DMS79 (cell line): ENCODE data around the gene CTAGE1.
"Not testable (repeated sequence)": the region's sequence is repeated elsewhere in the genome, so short reads cannot be mapped to it uniquely, and the experiment has no call there.

Experiments
- DNase-seq: peaks from one replicate; lab custom pipeline; 2025; lab: John Stamatoyannopoulos, UW

The CTAGE1 gene

GRCh38 chr18:22417496-22418188, at the start of gene CTAGE1:
TSS of gene CTAGE1 (minus strand) at chr18:22417915. CDS start at chr18:22417811, 104 bp downstream.
- no peak for DNase-seq

- no peak for DNase-seq
Observed at GRCh38 chr18:22466608-22467395, 49.1 kb upstream of the CTAGE1 start.

- DNase-seq: no peak
Observed at GRCh38 chr18:22465859-22466457, 48.2 kb upstream of the CTAGE1 start.

DNA sequence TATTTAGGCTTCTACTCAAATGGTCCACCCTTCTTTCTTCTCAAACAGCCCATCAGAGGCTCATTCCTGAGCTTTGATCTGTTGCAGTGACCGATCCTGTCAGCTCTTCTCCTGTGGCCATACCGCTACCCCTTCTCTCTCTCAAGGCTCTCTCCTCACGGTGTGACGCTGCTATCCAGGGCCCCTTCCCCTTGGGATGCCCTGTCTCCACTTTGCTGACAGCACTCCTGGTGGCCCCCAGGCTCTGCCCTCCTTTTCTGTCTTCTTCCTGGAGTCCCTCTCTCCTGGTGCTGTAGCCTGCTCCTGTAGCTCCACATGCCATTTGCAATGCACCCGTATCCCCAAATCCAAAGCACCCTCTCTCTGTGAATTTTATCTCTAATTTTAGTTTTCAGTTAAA, 45.4 kb upstream of the CTAGE1 start:
- no peak for DNase-seq

GRCh38 chr18:22459491-22459890, 41.8 kb upstream of the CTAGE1 start:
- DNase-seq: no peak

- DNase-seq: no peak
Observed at GRCh38 chr18:22457524-22457923, 39.8 kb upstream of the CTAGE1 start.

DNA sequence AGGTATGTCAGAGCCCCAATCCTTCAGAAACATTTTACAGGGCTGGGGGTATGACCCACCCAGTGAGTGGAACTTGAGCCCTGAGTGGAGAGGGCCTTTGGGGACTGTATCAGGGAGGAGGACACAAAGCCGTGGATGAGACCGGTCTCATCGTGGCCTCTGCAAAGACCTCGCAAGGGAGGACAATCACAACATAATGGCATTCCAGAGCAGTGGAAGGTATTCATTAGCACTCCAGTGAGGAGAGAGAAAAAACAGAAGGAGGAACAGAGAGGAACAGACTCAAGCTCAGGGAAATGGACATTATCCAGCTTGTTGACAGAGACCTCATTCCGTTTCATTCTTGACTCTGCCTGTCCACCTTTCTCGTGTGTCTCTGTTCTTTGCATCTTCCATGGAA, 38.8 kb upstream of the CTAGE1 start:
- no peak for DNase-seq

GRCh38 chr18:22456116-22456480, 38.4 kb upstream of the CTAGE1 start:
- no peak for DNase-seq

DNA sequence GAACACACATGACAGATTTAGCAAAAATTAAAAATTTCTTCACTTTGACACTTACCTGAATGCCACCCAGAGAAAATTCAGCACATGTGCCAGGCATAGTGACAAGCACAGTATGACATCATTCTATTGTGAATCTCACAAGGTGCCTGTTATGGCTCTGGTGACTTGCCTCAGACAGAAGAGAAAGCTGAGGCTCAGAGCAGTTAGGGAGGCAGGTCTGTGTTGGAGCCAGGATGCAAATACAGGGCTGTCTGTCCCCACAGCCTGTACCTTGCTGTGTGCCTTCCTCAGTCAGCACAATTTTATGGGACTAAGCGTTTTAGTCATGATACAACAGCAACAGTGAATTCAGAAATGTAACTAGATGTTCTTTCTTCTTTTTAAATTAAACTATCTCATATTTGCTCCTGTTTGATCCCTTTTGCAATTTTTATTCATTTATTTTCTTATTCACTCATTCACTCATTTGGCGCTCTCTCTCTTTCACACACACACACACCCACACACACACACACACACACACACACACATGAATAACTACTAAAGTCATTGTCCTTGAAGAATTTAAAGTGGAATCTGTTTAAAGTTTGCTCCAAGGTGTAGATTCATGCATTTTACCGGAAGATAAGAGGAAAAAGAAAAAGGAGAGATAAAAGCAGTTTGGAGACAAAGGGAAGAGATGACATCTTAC, 37.9 kb upstream of the CTAGE1 start:
- no peak for DNase-seq

GRCh38 chr18:22453315-22453714, 35.6 kb upstream of the CTAGE1 start:
- DNase-seq: no peak

- no peak for DNase-seq
Observed at GRCh38 chr18:22452226-22452668, 34.5 kb upstream of the CTAGE1 start.

DNA sequence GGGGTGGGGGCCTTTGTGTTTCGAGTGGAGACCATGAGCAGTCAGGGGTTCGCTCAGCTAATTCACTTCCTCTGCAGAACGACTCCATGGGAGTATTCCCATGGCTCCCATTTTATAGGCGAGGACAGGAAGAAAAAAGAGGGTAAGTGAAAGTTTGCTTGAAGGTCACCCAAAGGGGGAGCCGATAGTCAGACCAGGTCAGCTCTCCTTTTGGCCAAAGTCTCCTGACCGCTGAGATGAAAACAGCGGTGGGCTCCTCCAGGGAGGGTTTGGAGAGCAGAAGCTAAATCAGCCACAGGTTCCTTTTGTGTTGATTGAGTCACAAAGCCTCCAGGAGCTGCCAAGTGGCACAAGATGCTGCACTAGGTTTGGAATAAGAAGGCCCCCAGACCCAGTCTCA, 34.1 kb upstream of the CTAGE1 start:
- no peak for DNase-seq

DNA sequence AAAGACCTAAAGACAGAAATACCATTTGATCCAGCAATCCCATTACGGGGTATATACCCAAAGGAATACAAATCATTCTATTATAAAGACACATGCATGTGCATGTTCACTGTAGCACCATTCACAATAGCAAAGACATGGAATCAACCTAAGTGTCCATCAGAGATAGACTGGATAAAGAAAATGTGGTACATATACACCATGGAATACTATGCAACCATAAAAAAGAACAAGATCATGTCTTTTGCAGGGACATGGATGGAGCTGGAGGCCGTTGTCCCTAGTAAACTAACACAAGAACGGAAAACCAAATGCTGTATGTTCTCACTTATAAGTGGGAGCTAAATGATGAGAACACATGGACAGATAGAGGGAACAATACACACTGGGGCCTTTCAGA, 33.1 kb upstream of the CTAGE1 start:
- DNase-seq: not testable (repeated sequence)

- not testable (repeated sequence) for DNase-seq
Observed at GRCh38 chr18:22450318-22450717, 32.6 kb upstream of the CTAGE1 start.

- DNase-seq: not testable (repeated sequence)
Observed at GRCh38 chr18:22449753-22450152, 32.0 kb upstream of the CTAGE1 start.

- DNase-seq: no peak
Observed at GRCh38 chr18:22448238-22448637, 30.5 kb upstream of the CTAGE1 start.

DNA sequence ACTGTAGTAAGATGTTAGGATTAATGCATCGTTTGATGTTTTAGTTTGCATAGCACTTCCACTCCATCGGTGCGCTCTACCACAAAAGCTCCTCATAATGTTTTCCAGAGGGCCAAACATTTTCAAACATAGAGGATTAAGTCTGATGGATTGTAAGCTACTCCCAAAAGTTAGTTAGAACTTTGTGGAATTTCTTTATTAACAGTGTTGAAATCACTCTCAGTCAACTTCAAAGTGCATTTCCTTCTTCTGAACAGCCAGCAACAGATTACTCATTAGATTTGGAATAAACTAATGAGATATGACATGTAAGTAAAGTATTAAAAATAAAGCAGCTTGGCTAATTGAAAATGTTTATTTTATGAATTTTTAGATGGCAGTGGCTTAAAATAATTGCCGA, 30.1 kb upstream of the CTAGE1 start:
- DNase-seq: no peak

DNA sequence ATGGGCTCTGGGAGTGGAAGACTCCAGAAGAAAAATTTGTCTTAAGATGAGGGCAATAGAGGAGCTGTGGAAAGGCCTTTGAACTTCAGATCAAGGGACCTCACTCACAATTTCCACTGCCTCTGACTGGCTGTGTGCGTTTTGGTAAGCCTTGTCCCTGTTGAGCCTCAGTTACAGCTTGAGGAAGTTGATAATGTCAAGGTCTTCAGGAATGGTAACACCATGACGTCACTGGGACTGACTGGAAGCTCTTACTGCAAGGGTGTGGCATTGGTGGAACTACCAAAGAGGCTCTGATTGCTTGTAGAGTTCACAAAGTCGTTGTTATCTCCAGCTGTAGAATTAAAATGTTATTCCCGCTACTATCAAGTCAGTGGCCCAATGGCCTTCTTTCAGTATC, 29.2 kb upstream of the CTAGE1 start:
- no peak for DNase-seq

- DNase-seq: no peak
Observed at GRCh38 chr18:22446325-22446724, 28.6 kb upstream of the CTAGE1 start.

GRCh38 chr18:22441638-22442037, 23.9 kb upstream of the CTAGE1 start:
- no peak for DNase-seq

DNA sequence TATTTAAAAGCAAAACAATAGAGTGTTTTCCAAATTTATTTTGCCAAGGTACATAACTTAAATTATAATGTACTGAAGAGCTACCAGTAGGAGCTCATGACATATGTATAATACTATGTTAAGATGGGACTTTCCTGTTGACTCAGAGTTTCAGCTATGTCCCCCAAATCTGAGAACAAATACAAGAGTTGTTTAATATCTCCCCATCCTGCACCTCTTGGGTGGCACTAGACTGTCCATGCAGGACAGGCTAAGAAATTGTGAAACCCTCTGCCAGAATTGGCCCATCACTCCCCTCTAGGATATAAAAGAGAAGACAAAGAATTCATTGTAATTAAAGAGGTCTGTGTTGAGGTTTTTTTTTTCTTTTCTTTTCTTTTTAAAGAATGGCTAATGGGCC, 21.7 kb upstream of the CTAGE1 start:
- no peak for DNase-seq

DNA sequence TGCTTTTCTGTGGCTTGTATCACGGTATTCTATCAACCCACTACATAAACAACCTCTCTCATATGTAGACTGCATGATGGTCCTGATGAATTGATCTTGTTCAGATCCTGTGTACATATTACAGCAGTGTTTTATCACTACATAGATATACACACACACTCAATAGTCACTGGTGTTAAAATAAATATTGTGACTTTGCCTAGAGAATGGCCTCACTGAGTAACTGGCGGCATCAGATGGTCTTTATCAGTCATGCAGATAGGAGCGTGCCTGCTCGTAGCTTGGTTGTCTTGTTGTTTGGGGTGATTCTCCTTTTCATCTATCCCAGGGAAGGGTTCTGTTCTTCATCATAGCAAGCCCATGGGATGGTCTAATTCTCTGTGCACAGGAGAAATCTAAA, 18.4 kb upstream of the CTAGE1 start:
- DNase-seq: no peak
